Measurements from ENCODE around the gene ZNRF2.

ZNRF2 gene

DNA sequence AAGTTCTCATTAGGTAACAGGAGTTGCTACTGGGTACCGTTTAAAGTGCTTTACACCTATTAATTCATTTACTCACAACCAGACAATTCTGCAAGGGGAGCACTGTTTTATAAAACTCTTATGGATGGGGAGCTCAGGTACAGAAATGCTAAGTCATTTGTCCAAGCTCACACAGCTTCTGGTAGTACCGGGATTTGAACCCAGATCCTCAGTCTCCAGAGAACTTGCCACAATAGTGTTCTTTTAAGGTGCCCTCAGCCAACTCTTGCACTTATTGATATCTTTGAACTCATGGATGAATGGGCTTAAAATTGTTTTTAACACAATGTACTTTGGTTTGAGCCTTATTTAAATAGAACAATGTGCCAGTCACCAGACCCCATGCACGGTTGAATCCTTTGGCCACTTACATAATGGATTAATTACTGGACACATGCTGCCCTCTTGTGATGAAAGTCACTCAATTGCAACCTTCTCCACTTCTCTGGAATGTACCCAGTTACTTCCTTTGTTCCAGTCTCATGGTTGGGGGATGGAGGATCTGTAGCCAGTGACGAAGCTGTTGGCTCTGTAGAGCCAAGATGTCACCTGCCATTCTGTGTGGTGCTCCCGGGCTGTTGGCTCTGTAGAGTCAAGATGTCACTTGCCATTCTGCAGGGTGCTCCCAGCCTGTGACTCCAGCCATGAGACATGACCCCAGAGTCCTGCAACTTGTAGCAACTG is 128.5 kb downstream of the ZNRF2 start:
- peak; percentile 35 for DNase-seq (ENCODE audit: low spot score)

GRCh38 chr7:30413864-30414263 is 129.5 kb downstream of the ZNRF2 start:
- DNase-seq (ENCODE audit: low spot score): no peak

All from CD4-positive, alpha-beta T cell treated with Interleukin-6 at 100 ng/mL for 8 hours (primary cell).